GM18907 (cell line): Measurements from ENCODE around the gene EOGT.

Experiments used
- ATAC-seq: cut with Tn5 transposase; IDR thresholded peaks from one replicate; pipeline ENCODE4 v1.9.1; 2021; ENCODE audit warnings: mild to moderate bottlenecking, moderate library complexity; ENCODE audit not compliant: unreplicated experiment

The EOGT gene

DNA sequence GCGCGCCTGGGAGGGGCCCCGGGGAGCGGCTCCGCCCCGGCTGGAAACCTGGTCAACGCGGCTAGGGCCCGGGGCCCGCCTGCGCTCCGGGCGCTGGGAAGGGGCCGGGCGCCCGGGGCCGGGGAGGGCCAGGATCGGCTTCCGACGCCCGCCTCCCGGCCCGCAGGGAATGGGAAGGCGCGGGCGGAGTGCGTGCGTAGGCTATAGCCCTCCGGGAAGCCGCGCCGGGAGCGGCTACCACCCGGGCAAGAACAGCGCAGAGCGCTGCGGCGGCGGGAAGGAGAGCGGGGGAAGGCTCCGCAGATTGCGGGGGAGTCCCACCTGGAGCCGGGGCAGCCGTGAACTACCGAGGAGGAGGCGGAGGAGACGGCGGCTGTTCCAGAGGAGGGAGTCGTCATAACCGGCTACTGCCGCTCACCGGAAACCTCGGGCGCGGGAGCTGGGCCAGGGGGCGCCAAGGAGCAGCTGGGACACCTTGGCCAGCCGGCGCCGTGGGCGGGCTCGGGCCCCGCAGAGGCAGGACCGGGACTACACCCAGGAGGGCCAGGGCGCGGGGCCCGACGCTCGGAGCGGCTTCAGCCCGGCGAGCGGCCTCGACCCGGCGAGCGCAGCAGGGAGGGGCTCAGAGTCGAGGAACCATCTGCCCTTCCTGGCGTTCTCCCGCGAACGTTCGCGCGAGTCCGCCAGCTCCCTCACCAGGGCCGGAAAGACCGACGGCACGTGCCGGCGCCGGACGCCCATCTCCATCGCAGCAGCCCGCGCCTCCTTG is at the start of gene EOGT:
EOGT (minus strand) TSS at position 432 of the 769 bp plus-strand sequence. CDS start 3,838 bp downstream, outside the sequence.
- peak; percentile 88 for ATAC-seq

DNA sequence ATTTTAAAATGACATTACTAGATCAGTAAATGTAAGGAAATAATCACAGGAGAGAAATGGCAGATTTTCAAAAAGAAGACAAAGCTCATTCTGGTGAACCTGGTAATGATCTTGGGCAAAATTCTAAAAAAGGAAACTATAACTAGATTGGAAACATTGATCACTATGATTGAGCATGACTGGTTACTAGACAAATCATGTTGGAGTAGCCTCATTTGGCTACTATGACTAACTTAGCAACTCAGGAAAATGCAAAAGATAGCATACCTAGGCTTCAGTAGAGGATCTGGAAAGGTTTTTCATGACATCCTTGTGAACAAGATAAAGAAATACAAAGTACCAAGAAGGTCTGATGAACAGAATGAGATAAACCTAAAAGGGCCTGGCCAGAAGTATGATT is 46.2 kb upstream of the EOGT start:
- ATAC-seq, result no peak

DNA sequence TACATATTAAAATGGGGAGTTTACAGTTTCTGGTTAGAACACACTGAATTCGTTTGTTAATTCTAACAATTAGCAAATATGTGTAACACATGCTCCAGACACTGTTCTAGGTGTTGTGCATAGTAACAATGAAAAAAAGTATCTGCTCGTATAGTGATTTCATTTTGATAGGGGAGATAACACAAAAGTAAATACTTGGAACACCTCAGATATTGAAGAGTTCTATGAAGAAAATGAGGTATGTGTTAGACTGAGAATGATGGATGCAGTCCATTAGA is 45.4 kb upstream of the EOGT start:
- ATAC-seq, result no peak

DNA sequence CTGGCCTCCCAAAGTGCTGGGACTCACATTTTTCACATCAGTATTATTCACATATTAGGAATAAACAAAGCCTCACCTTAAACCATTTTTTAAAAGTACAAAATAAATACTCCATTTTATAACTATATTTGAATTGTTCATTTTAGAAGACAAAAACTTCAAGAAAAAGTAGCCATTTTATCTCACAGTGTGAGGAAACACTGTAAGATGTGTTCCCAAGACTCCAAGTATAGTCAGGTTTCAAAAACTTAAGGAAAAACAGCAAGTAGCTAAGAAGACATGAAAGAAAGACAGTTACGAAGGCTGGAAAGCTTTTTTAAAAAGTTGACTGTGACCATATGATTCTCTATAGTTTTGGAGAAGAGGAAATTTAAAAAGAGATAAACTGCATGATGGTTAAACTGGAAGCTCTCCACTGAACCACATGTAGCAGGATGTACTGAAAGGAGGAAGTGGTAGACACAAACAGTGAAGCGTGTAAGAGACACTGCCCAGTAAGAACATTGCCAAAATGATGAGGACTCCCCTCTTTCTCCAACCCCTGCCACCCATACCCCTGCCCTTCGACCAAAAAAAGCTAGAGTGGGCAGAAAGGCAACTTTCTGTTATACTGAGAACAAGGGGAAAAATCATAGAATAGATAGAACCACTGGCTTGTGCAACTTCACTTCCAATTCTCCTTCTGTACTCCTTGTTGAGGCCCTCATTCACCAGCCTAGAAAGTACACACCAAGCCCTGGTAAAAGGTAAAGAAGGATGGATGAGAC is 44.9 kb upstream of the EOGT start:
- ATAC-seq, result peak; percentile 99

DNA sequence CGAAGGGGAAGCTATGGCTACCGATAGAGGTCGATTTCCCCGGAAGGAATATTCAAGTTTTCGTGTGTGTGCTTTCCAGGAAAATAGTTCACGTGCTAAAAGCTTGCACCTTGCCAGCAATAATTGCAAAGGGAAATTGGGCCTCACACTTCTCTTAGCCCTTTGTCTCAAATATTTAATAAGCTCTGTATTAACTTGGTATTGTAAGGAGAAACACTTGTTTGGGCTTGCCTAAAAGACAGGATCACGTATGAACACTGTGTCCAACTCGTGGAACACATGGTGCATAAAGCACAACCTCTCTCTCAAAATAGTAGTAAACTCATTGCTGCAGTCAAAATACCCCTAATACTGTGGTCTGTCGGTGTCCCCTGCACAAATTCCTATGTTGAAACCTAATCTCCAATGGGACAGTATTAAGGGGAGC is 39.0 kb upstream of the EOGT start:
- peak; percentile 15 for ATAC-seq

DNA sequence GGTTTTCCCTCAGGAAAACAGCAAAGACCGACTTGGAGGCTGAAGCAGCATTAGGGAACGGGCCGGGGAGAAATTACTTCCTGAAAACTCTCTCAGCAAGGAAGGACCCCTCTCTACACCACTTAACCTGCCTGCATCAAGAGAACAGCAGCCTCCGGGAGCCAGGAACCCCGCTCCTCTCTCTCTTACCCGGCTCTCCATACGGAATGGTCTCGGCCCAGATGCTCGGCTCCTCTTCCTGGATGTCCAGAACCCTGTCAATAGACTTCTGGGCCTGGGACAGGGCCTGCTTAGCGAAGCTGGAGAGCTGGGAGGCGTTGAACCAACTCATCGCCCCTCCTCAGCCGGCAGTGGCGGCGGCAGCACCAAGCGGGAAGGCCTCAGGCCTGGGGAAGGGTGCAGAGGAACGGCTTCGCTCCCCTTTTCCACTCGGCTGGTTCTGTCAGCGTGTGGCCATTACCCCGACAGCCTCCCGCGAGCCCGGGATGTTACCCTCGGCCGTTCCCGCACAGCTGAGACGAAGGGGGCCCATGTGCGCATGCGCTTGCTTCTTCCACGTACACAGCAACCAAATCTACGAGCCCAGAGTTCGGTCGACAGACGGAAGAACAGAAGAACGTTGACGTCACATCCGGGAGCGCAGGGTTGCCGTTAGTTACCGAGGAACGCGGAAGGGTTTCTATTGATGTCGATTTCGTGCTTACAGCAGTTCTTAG is 38.4 kb upstream of the EOGT start, which contains the start of gene TMF1:
TMF1 (minus strand) TSS at position 578 of the 716 bp plus-strand sequence; CDS start at position 331, 247 bp downstream.
- peak; percentile 96 for ATAC-seq

DNA sequence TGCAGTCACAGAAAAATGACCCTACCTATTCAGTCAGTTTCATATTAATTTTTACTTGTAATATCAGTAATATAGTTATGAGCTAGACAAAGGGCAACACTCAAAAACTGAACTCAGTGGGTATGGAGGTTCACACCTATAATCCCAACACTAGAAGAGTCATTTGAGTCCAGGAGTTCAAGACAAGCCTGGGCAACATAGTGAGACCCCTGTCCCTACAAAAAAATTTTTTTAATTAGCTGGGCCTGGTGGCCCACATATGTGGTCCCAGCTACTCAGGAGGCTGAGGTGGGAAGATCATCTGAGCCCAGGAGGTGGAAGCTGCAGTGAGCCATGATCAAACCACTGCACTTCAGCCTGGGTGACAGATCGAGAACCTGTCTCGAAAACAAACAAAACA is 35.5 kb upstream of the EOGT start:
- no peak for ATAC-seq

DNA sequence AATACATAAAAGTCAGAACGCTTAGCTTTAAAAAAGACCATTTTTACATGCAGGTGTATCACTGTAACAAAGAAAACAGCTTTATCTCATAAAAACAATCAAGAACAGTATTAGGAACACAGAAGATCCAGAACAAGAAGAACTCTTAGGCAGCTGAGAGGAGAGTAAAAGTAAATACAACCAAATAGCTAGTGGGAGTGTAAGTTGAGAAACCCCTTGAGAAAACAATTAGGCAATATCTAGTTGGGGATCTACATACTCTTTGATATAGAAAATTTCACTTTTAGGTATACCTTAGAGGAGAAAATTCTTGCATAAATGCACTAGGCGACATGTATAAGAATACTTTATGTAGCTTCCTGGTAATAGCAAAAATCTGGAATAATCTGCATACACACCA is 31.1 kb upstream of the EOGT start:
- ATAC-seq, result no peak

DNA sequence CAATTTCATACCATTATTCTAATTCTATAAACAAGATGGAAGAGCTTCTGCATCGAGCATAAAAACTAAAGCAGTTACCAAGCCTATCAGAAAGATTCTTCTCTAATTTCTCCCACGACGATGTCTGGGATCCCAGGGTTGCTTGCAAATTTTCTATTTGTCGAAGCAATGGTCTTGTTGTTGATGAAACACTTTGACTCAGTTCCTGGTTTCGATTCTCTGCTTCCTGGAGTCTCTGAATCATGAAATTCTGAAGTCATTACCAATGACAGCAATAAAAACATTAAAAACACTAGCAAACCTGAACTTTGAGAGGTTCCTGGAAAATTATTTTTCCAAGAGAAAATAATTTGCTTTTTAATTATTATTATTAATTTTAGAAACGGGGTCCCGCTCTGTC is 20.0 kb upstream of the EOGT start:
- no peak for ATAC-seq

DNA sequence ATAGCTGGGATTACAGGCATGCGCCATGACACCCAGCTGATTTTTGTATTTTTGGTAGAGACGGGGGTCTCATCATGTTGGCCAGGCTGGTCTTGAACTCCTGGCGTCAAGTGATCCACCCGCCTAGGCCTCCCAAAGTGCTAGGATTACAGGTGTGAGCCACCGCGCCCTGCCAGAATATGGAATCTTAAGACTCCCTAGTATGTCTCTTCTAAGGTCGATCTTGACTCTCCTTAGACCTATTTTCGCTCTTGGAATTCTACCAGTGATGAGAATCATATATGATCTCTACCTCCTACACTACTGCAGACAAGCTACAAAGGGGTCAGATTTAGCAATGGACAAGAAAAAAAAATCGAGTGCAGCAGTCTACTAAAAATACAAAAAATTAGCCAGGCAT is 19.3 kb upstream of the EOGT start:
- no peak for ATAC-seq

DNA sequence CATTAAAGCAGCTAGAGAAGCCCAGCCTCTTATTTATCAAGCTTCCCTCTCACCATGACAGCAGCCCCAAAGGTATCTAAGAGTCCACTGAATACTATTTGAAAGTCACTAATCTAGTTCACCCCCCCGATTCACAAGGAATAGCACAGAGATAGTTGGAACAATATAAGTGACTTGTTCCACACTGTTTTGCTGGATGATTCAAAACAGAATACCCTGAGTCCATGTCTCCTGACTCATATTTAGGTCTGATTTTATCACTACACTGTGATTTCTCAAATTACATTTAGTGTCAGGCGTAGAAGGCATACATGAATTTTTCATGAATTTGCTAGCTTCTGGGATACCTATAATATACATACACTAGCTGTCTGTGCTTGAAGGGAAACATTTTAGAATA is 18.7 kb upstream of the EOGT start:
- ATAC-seq, result no peak

DNA sequence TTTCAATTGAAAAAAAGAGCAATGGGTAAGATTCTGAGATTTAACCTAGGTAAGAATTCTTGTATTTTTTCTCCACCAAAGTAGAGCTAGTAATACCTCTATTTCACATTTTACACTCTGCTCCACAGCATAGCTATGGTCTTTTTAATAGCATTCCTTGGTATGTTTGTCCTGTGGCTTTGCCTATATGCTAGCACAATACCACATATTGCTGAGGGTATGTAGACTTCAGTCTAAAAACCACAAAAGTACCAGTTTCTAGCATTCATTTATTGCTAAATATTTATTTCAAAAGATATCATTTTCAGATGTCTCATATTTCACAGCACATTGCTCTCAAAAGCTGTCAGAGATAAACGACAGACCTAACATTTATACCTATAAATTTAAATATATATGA is 18.2 kb upstream of the EOGT start:
- ATAC-seq, result no peak

DNA sequence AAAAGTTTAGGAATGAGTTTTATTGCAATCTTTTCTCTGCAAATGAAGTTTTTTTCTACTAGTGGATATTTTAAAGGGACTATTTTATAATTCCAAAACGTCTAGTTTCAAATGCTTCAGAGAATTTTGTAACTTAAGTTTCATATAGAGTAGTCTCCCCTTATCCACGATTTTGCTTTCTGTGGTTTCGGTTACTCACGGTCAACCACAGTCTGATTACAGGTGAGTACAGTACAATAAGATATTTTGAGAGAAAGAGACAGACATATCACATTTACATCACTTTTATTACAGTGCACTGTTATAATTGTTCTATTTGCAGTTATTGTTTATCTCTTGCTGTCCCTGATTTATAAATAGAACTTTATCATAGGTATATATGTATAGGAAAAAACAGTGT is 7.4 kb upstream of the EOGT start:
- ATAC-seq, result no peak

DNA sequence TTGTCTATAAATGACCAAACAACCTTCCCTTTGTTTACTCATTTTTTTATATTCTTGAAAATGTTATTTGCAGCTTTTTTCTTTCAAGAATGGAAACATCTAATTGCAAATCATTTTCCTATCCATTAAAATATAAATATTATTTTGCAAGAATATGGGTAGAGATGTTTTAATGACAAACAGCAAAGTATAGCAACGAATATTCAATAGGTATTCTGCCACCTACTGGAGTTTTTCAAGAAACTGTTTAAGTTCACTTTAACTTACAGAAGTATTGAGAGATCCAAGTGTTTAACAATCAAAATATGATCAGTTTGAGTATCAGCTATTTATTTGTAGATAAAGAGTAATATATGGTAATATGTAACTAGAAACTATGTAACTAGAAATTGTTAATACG is 6.9 kb upstream of the EOGT start:
- ATAC-seq, result peak; percentile 45

DNA sequence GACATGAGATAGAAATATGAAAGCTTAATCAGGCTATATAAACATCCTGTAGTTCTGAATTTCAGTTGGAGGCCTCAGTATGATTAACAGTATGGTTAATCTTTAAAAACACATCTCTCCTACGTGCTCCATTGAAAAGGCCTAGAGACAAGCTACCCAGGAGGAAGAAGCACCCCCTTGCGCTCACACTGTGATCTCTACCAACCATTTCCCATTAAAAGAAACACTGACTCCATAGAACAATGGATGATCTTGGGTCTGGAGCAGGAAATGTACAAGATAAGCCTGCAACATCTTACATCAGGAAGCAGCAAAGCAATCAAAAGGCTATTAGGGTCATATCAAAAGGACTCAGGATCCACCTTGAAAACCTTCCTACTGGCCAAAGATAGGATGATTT is 3.4 kb upstream of the EOGT start:
- ATAC-seq, result no peak

DNA sequence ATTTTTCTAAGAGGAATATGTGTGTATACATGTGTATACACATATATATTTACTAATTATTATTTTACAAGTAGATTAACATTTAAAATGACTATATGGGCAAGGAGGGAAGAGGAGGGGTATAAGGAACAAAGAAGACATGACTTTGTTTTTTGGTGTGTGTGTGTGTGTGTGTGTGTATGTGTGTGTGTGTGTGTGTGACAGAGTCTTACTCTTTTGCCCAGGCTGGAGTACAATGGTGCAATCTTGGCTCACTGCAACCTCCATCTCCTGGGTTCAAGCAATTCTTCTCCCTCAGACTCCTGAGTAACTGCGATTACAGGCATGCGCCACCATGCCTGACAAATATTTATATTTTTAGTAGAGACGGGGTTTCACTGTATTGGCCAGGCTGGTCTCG is 2.6 kb upstream of the EOGT start:
- ATAC-seq, result no peak

DNA sequence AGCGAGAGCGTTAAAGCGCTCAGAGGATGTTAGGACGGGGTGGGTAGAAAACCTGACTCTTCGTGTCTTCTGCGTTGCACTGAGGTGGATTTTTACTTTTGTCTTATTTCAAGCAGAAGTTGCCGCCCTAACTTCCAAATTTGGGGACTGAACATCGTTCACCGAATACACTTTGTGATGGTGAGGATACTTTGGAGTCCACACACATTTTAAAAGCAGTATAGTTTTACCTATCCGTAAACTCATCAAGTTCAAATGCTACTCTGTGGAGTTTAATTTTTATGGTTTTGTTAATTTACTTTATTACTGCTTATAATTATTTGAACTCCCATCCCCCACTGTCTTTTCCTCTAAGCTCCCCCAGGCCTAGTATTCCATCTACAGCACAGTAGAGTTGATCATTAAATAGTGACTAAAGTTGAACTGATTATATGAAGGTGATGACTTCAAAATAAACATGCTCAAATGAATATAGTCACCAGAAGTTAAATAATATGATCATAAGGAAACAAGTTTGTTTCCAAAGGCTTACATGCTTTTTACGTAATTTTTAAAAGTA is 617 bp upstream of the EOGT start:
- ATAC-seq, result no peak

DNA sequence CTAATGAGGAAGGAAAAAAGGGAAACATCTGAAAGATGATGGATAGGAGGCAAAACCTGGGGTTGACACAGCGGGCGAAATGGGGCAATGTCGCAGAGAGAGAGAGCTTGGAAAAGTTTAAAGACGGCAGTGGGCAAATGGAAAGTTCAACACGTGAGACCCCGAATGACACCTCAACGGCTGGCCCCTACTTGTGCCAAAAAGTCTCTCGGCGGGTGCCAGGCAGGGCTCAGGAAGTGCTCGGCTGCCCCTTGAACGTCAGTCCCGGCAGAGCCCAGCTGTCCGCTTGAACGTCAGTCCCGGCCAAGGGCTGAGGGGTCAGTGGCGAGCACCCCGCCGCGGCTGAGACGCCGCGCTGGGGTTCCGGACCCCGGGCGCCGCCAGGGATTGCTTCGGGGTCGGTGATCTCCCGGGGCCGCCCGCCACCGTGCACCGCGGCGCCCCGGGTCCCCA is 658 bp downstream of the EOGT start:
- ATAC-seq, result peak; percentile 61

DNA sequence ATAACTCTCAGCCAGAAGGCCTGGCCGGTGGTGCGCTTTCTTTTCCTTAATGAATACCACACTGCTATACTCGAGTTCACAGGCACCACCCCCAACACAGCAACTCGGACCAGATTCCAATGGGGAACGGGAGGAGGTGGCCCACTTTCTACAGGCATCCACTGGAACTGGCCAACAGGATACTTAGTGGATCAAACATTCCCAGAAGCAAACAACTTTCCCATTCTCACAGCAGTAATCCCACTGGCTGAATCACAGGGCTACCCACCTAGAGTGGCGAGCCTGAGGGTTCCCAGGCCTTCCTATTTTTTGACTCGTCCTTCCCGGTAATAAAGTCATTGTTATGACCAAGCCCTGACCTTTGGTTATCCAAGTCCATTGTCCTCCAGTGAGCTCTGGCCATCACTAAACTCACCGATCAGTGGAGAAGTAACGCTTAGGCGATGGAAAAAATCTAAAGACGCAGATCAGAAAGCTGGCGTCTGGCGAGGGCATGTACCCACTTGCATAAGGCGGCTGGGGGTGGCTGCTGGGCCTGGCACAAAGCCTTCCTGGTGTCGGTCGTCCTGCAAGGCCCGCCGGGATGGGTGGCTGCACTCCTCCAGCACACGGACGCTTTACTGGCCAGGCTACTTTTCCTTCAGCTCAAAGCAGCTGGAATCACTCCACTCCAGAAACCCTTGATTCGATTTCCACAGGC is 1.2 kb downstream of the EOGT start:
- no peak for ATAC-seq

DNA sequence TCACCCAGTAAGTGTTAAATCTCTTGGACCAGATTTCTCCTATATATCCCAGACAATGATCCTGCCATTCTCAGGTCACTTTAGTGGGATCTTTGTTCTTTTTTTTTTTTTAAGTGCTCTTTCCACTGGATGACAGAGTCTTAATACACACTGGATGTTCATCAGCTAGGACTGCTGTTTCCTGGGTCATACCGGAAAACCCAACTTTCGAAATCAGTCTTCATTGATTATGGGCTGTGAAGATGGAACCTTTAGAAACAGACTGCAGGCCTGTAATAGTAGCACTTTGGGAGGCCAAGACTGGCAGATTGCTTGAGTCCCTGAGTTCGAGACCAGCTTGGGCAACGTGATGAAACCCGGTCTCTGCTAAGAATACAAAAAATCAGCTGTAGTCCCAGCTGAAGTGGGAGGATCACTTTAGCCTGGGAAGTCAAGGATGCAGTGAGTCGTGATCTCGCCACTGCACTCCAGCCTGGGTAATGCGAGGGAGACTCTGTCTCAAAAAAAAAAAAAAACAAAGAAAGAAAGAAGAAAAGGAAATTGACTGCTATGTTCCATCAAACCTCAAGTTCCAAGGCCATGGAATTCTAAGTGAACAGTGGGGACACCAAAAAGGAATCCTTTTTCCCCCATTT is 2.3 kb downstream of the EOGT start:
- ATAC-seq, result no peak
